ENCODE measurements around the gene FYN. TPM values are rescaled to one million over a fixed set of nuclear protein-coding genes. Genes with fewer than 3 reads are reported as not detected.

FYN gene
- total and polyA plus RNA-seq, 2 of the 13 experiments (the other 11 are each of a cell fraction or from before 2014, with no cell fraction given): 15.5 to 24.6 TPM

- Histone ChIP-seq H3K36me3 (replicated peaks in 1 of 2; ENCODE audit: control insufficient read depth in 1 of 2, insufficient read depth in 2 of 2, low read length in 2 of 2) (no peaks in the 10 kb centered on the region), H2AFZ (ENCODE audit: low read length) (no peak overlapping the region), H3K9ac (ENCODE audit: insufficient read depth, low read depth, low read length) (no peak overlapping the region), H3K4me1 (ENCODE audit: insufficient read depth, low read length) (peaks cover 19% of the 10 kb centered on the region), H3K27ac (ENCODE audit: extremely low read length, insufficient read depth, low read length) (no peak overlapping the region), H3K4me3 (replicated peaks in 1 of 3; ENCODE audit: insufficient read depth in 1 of 3, low read depth in 2 of 3, low read length in 3 of 3) (no peak overlapping the region), H4K20me1 (ENCODE audit: insufficient read depth, low read length) (no peaks in the 10 kb centered on the region), H3K27me3 (ENCODE audit: control insufficient read depth in 1 of 2, insufficient read depth in 2 of 2, low read length in 2 of 2) (no peaks in the 10 kb centered on the region), H3K4me2 (ENCODE audit: low read depth, low read length) (no peak overlapping the region), H3K79me2 (ENCODE audit: insufficient read depth, low read length) (no peaks in the 10 kb centered on the region), H3K9me3 (ENCODE audit: low read length) (no peaks in the 10 kb centered on the region)
- no peak for TF ChIP-seq ZNF180 (CRISPR knock-in tag; IDR thresholded peaks at IDR 0.05; ENCODE audit: borderline replicate concordance, low read depth)
- TF ChIP-seq ZBTB14 (CRISPR knock-in tag; IDR thresholded peaks at IDR 0.05): no peak
- no peak for TF ChIP-seq NONO (IDR thresholded peaks at IDR 0.05)
- TF ChIP-seq NONO (CRISPR knock-in tag; conservative IDR thresholded peaks at IDR 0.05): no peak
- TF ChIP-seq NR2F1 (CRISPR knock-in tag; IDR thresholded peaks at IDR 0.05): no peak
- no peak for TF ChIP-seq MAZ (IDR thresholded peaks at IDR 0.05; ENCODE audit: borderline replicate concordance, low read depth, low read length)
- no peak for TF ChIP-seq MAZ (CRISPR knock-in tag; IDR thresholded peaks at IDR 0.05; ENCODE audit: low read depth)
- TF ChIP-seq FOXA1 (IDR thresholded peaks at IDR 0.05): no peak
- TF ChIP-seq FOXA1 (CRISPR knock-in tag; IDR thresholded peaks at IDR 0.05): no peak
- TF ChIP-seq HNF4A (CRISPR knock-in tag; IDR thresholded peaks at IDR 0.05): no peak
- no peak for TF ChIP-seq BRCA1 (CRISPR knock-in tag; IDR thresholded peaks at IDR 0.05)
- no peak for TF ChIP-seq ETV6 (CRISPR knock-in tag; conservative IDR thresholded peaks at IDR 0.05)
- TF ChIP-seq ZBED4 (CRISPR knock-in tag; IDR thresholded peaks at IDR 0.05; ENCODE audit: borderline replicate concordance): no peak
- BruUV-seq (replicated peaks): no TSS peak
- WGBS (ENCODE audit: low lambda C conversion rate): 77% methylated on average over 6 of the region's 6 CpGs
- POLR2A ChIA-PET: no interaction called here
- FAIRE-seq (no peak), ATAC-seq (no peak), DNase-seq (ENCODE audit: low spot score) (no peak)
- CTCF ChIA-PET (ENCODE audit: low intra/inter-chr PET ratio, low total read pairs): no interaction called here
- in situ Hi-C loops (cut with HindIII; ENCODE audit: extremely low pct_ligation_motif_present, low pct_unique_long_range_greater_than_20kb) (no loop called here), intact Hi-C loops (cut with micrococcal nuclease; ENCODE audit: unreplicated experiment) (no loop called here)
Measured at GRCh38 chr6:111731456-111732195, 141.6 kb downstream of the FYN start.

Measured in HepG2 (cell line).